ENCODE data around the gene NIN. TPM values are rescaled to one million over a fixed set of nuclear protein-coding genes. Genes with fewer than 3 reads are reported as not detected.

Gene NIN
- total RNA-seq, 4 donors from 2014 or later, result 23.7 to 51.2 (median 29.5) TPM

GRCh38 chr14:50772412-50772811 is 58.5 kb downstream of the NIN start:
- DNase-seq (ENCODE audit: low spot score) (no peak), ATAC-seq (ENCODE audit: low FRiP score) (no peak)
- no peak for TF ChIP-seq CTCF (IDR thresholded peaks at IDR 0.05)

GRCh38 chr14:50770586-50770985 is 60.4 kb downstream of the NIN start:
- ATAC-seq (ENCODE audit: low FRiP score) (no peak), DNase-seq (ENCODE audit: low spot score) (no peak)
- no peak for TF ChIP-seq CTCF (IDR thresholded peaks at IDR 0.05)

- no peak for ATAC-seq (ENCODE audit: low FRiP score)
These were observed 61.0 kb downstream of the NIN start for GRCh38 chr14:50769863-50770500.

DNA sequence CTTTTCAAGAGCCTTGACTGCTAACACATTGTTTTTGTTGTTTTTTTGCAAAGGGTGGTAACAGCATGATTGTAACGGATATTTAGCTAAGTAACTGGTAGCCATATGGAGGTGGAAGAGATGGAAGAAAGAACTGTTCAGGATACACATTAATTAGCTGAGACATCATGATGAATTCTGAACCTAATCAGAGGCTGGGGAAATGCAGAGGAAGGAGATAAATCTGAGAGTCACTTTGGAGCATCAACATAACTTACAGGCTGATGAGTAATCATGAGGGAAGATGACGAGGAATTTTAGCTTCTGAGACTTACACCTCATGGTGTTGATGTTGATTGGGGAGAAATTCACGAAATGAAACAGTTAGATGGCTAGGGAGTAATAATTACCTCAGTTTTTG is 62.3 kb downstream of the NIN start:
- DNase-seq (ENCODE audit: low spot score), result no peak
- no peak for ATAC-seq (ENCODE audit: low FRiP score)
- TF ChIP-seq CTCF (IDR thresholded peaks at IDR 0.05), result no peak

More at GRCh38 chr14:50769863-50770500, 61.0 kb downstream of the NIN start:
- DNase-seq (ENCODE audit: low spot score), result no peak
- no peak for TF ChIP-seq CTCF (IDR thresholded peaks at IDR 0.05)

GRCh38 chr14:50766338-50766886 is 64.5 kb downstream of the NIN start:
- TF ChIP-seq CTCF (IDR thresholded peaks at IDR 0.05), result no peak
- ATAC-seq (ENCODE audit: low FRiP score), result no peak

GRCh38 chr14:50763382-50764007 is 67.5 kb downstream of the NIN start:
- ATAC-seq (ENCODE audit: low FRiP score), result no peak
- DNase-seq (ENCODE audit: low spot score), result no peak
- no peak for TF ChIP-seq CTCF (IDR thresholded peaks at IDR 0.05)

More at GRCh38 chr14:50766338-50766886, 64.5 kb downstream of the NIN start:
- DNase-seq (ENCODE audit: low spot score), result no peak

GRCh38 chr14:50762931-50763300 is 68.0 kb downstream of the NIN start:
- no peak for TF ChIP-seq CTCF (IDR thresholded peaks at IDR 0.05)
- ATAC-seq (ENCODE audit: low FRiP score) (no peak), DNase-seq (ENCODE audit: low spot score) (no peak)

All from omental fat pad (tissue), 4 donors.